Measurements from ENCODE around the gene RAD51B. TPM values are rescaled to one million over a fixed set of nuclear protein-coding genes. Genes with fewer than 3 reads are reported as not detected.

Gene RAD51B
- total and polyA plus RNA-seq, 4 experiments from 2014 or later, result 22.0 to 35.7 (median 31.4) TPM

DNA sequence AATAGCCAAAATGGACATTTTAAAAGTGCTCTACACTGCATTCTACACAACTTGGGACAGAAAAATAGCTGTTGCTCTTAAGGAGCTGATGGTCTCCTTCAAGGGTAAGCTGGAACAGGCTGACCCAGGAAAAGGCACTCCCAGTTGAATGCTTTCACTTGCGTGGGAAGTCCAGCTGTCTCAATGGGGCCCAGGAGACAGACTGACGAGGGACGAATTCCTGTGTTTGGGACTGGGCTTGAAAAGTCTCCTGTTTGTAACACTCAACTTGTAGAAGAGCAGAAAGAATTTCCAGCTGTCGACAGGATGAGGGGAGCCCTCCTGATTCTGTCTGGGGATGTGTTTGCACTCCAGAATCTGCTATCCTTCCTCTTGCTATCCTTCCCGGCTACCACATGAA is 792.5 kb downstream of the RAD51B start:
- Mint-ChIP-seq H3K27me3 (no peaks in the 10 kb centered on the region), H3K36me3 (peaks cover 17 to 21% of the 10 kb centered on the region in 2 donors), H3K4me3 (no peak overlapping the region), H3K9me3 (peaks cover 2 to 36% (median 30%) of the 10 kb centered on the region in 8 donors), H3K27ac (no peak overlapping the region), H3K4me1 (peaks cover 0 to 2% (median 0%) of the 10 kb centered on the region in 4 donors)
- ChIA-PET POLR2A (ENCODE audit: partially characterized antibody) (interaction anchor here (1.0 kb wide), 2 partner anchors 71 to 336 kb away, joined by 3 to 4 read pairs; no protein-coding TSS in a partner anchor), CTCF (ENCODE audit: partially characterized antibody) (no interaction called here)
- no peak for DNase-seq
- no peak overlapping the region for H3K27ac ChIP-seq (ENCODE audit: low read depth, low read length)
- H3K36me3 ChIP-seq (ENCODE audit: insufficient read depth, low read length), result no peaks in the 10 kb centered on the region
- H3K27me3 ChIP-seq (ENCODE audit: insufficient read depth, low read length), result no peaks in the 10 kb centered on the region
- no peak overlapping the region for H3K4me3 ChIP-seq (ENCODE audit: low read length in 2 of 2)
- H3K9me3 ChIP-seq (ENCODE audit: control insufficient read depth in 1 of 2, low read length in 2 of 2), result peaks cover 0 to 11% of the 10 kb centered on the region in 2 donors
- no peaks in the 10 kb centered on the region for H3K4me1 ChIP-seq (ENCODE audit: insufficient read depth, low read length)
- intact Hi-C loops (cut with micrococcal nuclease), result no loop called here

DNA sequence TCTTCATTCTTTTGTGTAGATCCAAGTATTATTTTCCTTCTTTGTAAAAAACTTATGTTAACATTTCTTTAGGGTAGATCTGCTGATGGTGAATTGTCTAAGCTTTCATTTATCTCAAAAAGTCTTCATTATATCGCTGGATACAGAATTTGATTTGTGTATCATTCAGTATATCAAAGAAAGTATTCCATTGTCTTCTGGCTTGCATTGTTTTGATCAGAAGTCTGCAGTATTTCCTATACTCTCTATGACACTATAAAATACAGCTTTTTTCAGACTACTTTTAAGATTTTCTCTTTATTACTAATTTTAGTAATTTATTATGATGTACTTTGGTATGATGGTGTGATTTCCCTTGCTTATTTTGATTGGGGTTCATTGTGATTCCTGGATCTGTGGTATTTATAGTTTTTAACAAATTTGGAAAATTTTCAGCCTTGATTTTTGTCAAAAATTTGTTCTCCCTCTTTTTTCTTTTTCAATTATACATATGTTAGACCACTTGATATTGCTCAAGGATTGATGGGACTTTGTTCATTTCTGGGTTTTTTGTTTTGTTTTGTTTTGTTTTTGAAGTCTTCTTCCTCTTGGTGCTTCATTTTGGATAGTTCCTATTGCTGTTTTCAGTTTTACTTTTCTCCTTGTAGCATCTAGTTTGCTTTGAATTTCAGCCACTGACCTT is 796.8 kb downstream of the RAD51B start:
- H3K27ac ChIP-seq (ENCODE audit: low read depth, low read length), result no peak overlapping the region
- peaks cover 0 to 24% of the 10 kb centered on the region in 2 donors for H3K9me3 ChIP-seq (ENCODE audit: control insufficient read depth in 1 of 2, low read length in 2 of 2)
- peaks cover 2 to 56% (median 46%) of the 10 kb centered on the region in 8 donors for H3K9me3 Mint-ChIP-seq
- peaks cover 20 to 34% of the 10 kb centered on the region in 2 donors for H3K36me3 Mint-ChIP-seq
- no peaks in the 10 kb centered on the region for H3K4me1 ChIP-seq (ENCODE audit: insufficient read depth, low read length)
- no peak overlapping the region for H3K4me3 ChIP-seq (ENCODE audit: low read length in 2 of 2)
- no peaks in the 10 kb centered on the region for H3K27me3 ChIP-seq (ENCODE audit: insufficient read depth, low read length)
- H3K27ac Mint-ChIP-seq, result peak overlapping the region in 3 of 7 donors; percentile 42 to 75 (median 53)
- no peaks in the 10 kb centered on the region for H3K27me3 Mint-ChIP-seq
- peaks cover 0 to 6% (median 0%) of the 10 kb centered on the region in 4 donors for H3K4me1 Mint-ChIP-seq
- peak in 1 of 5 donors; percentile 19 for DNase-seq
- ChIA-PET POLR2A (ENCODE audit: partially characterized antibody) (interaction anchor here (0.7 kb wide), 1 partner anchor 165 kb away, joined by 3 read pairs; no protein-coding TSS in a partner anchor), CTCF (ENCODE audit: partially characterized antibody) (no interaction called here)
- H3K4me3 Mint-ChIP-seq, result no peak overlapping the region
- intact Hi-C loops (cut with micrococcal nuclease), result no loop called here
- no peaks in the 10 kb centered on the region for H3K36me3 ChIP-seq (ENCODE audit: insufficient read depth, low read length)

DNA sequence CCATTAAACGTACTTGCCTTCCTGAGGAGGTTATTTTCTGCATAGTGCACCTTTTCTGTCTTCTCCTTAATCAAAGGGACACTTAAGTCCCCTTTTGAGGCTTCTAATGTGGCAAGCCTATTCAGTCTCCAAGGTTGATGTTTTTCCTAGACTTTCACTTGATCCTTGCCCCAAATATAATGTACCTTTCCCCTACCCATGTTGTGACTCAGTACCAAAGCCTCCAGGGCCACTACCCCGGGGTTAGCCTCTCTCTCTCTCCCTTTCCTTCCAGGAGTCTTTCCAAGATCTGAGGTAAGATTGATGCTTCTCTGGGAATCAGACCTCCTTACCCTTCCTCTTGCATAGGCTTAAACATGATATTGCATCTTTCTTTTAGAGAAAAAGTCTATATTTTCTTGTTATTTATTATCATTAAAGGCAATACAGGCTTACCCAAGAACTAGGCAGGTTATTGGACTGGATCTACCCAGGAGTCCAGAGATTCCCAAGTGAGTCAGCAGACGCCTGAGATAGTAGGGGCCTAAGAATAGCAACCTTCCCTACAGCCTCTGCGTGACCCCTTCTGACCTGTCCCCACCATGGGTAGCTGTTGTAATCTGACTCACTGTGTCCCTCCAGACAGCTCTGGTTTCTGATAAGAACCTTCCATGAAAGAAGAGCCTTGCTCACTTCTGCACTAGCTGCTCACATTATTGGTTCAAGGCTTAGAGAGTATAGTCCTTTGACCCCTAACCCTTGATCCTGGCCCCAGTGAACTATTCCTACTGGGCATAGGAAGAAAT is 800.4 kb downstream of the RAD51B start:
- no peak overlapping the region for H3K4me3 Mint-ChIP-seq
- H3K4me1 Mint-ChIP-seq, result peaks cover 0 to 5% (median 1%) of the 10 kb centered on the region in 4 donors
- intact Hi-C loops (cut with micrococcal nuclease), result loop anchor here (10.0 kb wide), 1 partner anchor 65 kb away; no protein-coding TSS in a partner anchor

DNA sequence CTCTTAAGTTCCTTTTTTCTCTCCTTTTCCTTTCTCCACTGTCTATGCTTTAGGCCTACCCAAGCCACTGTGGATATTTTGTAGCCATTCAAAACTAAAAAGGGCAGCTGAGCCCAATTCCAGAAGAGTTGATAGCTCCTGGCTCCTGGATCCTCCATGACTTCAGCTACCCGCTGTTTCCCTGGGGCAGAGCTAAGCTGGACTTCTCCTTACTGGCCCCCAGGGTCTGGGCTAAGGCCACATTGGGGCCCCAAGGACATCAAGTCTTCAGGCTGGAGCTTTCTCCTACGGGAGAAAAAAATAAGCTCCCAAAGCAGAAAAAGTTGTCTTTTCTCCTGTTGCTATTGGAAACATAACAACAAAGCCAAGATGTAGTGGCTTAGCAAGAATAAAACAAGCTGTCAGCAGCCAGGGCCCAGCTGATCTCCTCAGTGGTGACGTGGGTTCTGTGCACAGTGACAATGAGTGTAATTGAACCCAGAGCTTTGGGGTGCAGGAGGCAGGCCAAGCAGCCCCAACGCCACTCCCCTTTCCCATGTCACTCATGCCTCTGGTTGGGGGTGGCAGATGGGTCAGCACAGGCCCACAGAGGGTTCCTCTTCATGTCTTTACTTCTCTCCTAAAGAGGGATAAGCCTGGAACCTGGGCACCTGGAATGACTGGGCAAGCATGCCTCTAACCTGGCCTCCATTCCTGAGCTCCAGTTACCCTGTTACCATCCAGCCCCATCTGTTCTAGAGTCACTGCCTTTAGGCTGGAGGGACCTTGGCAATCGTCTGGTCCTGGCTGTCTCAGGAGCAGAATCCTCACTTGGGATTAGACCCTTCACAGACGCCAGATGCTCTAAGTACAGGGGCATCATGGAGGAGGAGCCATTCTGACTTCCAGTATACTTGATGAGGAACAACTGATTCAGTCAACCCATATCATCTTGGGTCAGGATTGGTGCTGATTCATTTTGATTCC is 802.1 kb downstream of the RAD51B start:
- H3K4me3 Mint-ChIP-seq, result peak overlapping the region in 1 of 8 donors; percentile 20
- H3K27ac Mint-ChIP-seq, result no peak overlapping the region
- H3K4me1 ChIP-seq (ENCODE audit: insufficient read depth, low read length), result no peaks in the 10 kb centered on the region
- ChIA-PET CTCF (ENCODE audit: partially characterized antibody) (interaction anchor here (0.6 kb wide), 1 partner anchor 516 kb away, joined by 3 read pairs; no protein-coding TSS in a partner anchor), POLR2A (ENCODE audit: partially characterized antibody) (interaction anchor here (1.0 kb wide), 1 partner anchor 115 kb away, joined by 3 read pairs; no protein-coding TSS in a partner anchor)
- peaks cover 0 to 7% (median 1%) of the 10 kb centered on the region in 4 donors for H3K4me1 Mint-ChIP-seq
- no peaks in the 10 kb centered on the region for H3K36me3 ChIP-seq (ENCODE audit: insufficient read depth, low read length)
- peaks cover 0 to 25% (median 21%) of the 10 kb centered on the region in 8 donors for H3K9me3 Mint-ChIP-seq
- H3K27me3 ChIP-seq (ENCODE audit: insufficient read depth, low read length), result no peaks in the 10 kb centered on the region
- H3K27ac ChIP-seq (ENCODE audit: low read depth, low read length), result no peak overlapping the region
- peaks cover 6 to 18% of the 10 kb centered on the region in 2 donors for H3K36me3 Mint-ChIP-seq
- no peaks in the 10 kb centered on the region for H3K27me3 Mint-ChIP-seq
- H3K4me3 ChIP-seq (ENCODE audit: low read length in 2 of 2), result no peak overlapping the region
- H3K9me3 ChIP-seq (ENCODE audit: control insufficient read depth in 1 of 2, low read length in 2 of 2), result peaks cover 0 to 16% of the 10 kb centered on the region in 2 donors
- no peak for DNase-seq
- intact Hi-C loops (cut with micrococcal nuclease), result loop anchor here (10.0 kb wide), 1 partner anchor 63 kb away; no protein-coding TSS in a partner anchor

More for the DNA sequence above, 800.4 kb downstream of the RAD51B start:
- Mint-ChIP-seq H3K9me3 (peaks cover 0 to 41% (median 30%) of the 10 kb centered on the region in 8 donors), H3K27me3 (no peaks in the 10 kb centered on the region), H3K27ac (no peak overlapping the region), H3K36me3 (peaks cover 12 to 26% of the 10 kb centered on the region in 2 donors)
- ChIA-PET POLR2A (ENCODE audit: partially characterized antibody) (no interaction called here), CTCF (ENCODE audit: partially characterized antibody) (no interaction called here)
- no peak overlapping the region for H3K4me3 ChIP-seq (ENCODE audit: low read length in 2 of 2)
- H3K36me3 ChIP-seq (ENCODE audit: insufficient read depth, low read length), result no peaks in the 10 kb centered on the region
- DNase-seq, result no peak
- no peak overlapping the region for H3K27ac ChIP-seq (ENCODE audit: low read depth, low read length)
- no peaks in the 10 kb centered on the region for H3K4me1 ChIP-seq (ENCODE audit: insufficient read depth, low read length)
- H3K27me3 ChIP-seq (ENCODE audit: insufficient read depth, low read length), result no peaks in the 10 kb centered on the region
- peaks cover 0 to 18% of the 10 kb centered on the region in 2 donors for H3K9me3 ChIP-seq (ENCODE audit: control insufficient read depth in 1 of 2, low read length in 2 of 2)

DNA sequence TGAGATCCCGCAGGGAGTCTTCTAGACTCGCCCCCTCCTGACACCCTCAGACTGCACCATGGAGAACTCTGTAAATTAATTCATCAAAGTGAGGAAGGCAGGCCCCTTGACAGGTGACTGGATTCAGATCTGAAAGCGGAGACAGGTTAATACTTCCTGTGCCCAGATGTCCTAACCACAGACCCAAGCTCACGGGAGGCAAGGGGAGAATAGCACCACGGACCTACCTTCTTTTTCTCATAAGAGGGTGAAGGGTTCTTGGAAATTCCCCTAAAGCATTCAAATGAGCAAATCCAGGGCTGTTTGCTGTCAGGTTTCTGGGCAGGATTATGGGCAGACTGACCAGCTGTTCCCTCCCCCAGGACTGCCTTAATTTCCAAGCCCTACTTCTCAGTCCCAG is 803.3 kb downstream of the RAD51B start:
- Mint-ChIP-seq H3K27ac (peak overlapping the region in 1 of 7 donors; percentile 6), H3K27me3 (no peaks in the 10 kb centered on the region), H3K9me3 (peaks cover 0 to 13% (median 9%) of the 10 kb centered on the region in 8 donors), H3K4me1 (peaks cover 3 to 12% (median 6%) of the 10 kb centered on the region in 4 donors), H3K36me3 (peaks cover 3 to 11% of the 10 kb centered on the region in 2 donors), H3K4me3 (no peak overlapping the region)
- Histone ChIP-seq H3K27ac (ENCODE audit: low read depth, low read length) (no peak overlapping the region), H3K4me1 (ENCODE audit: insufficient read depth, low read length) (peaks cover 7% of the 10 kb centered on the region), H3K27me3 (ENCODE audit: insufficient read depth, low read length) (no peaks in the 10 kb centered on the region), H3K4me3 (ENCODE audit: low read length in 2 of 2) (no peak overlapping the region), H3K9me3 (ENCODE audit: control insufficient read depth in 1 of 2, low read length in 2 of 2) (peaks cover 0 to 4% of the 10 kb centered on the region in 2 donors), H3K36me3 (ENCODE audit: insufficient read depth, low read length) (no peaks in the 10 kb centered on the region)
- no peak for DNase-seq
- POLR2A ChIA-PET (ENCODE audit: partially characterized antibody), result no interaction called here
- intact Hi-C loops (cut with micrococcal nuclease), result loop anchor here (10.0 kb wide), 1 partner anchor 62 kb away; no protein-coding TSS in a partner anchor
- CTCF ChIA-PET (ENCODE audit: partially characterized antibody), result no interaction called here

DNA sequence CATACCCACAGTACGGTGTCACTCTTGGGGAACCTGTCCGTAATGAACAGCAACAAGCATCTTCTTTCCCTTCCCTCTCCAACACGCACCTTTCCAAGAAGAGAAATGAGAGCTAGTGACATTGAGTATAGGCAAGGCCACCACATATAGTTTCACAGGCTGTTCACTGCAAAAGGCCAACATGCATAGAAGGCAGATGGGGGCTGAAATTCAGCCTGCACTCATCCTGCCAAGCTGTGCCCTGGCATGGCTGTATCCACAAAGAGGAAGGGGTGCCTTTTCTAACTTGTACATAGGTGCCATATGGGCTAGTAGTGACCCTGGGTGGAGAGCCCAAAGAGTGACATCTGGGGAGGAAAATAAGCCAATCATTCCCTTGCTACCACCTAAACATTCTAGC is 803.7 kb downstream of the RAD51B start:
- H3K36me3 Mint-ChIP-seq, result peaks cover 3 to 9% of the 10 kb centered on the region in 2 donors
- peaks cover 6 to 16% (median 8%) of the 10 kb centered on the region in 4 donors for H3K4me1 Mint-ChIP-seq

More for the DNA sequence above, 803.7 kb downstream of the RAD51B start:
- ChIA-PET CTCF (ENCODE audit: partially characterized antibody) (no interaction called here), POLR2A (ENCODE audit: partially characterized antibody) (no interaction called here)
- peak overlapping the region in 1 of 7 donors; percentile 16 for H3K27ac Mint-ChIP-seq
- peaks cover 10% of the 10 kb centered on the region for H3K4me1 ChIP-seq (ENCODE audit: insufficient read depth, low read length)
- H3K27ac ChIP-seq (ENCODE audit: low read depth, low read length), result no peak overlapping the region
- no peak for DNase-seq
- H3K4me3 ChIP-seq (ENCODE audit: low read length in 2 of 2), result no peak overlapping the region
- H3K36me3 ChIP-seq (ENCODE audit: insufficient read depth, low read length), result no peaks in the 10 kb centered on the region
- H3K4me3 Mint-ChIP-seq, result no peak overlapping the region
- no peaks in the 10 kb centered on the region for H3K27me3 ChIP-seq (ENCODE audit: insufficient read depth, low read length)
- intact Hi-C loops (cut with micrococcal nuclease), result loop anchor here (10.0 kb wide), 1 partner anchor 61 kb away; no protein-coding TSS in a partner anchor
- H3K27me3 Mint-ChIP-seq, result no peaks in the 10 kb centered on the region
- no peaks in the 10 kb centered on the region for H3K9me3 ChIP-seq (ENCODE audit: control insufficient read depth in 1 of 2, low read length in 2 of 2)
- H3K9me3 Mint-ChIP-seq, result peaks cover 0 to 9% (median 6%) of the 10 kb centered on the region in 8 donors

Data from CD4-positive, alpha-beta memory T cell (primary cell).